ENCODE results near the gene DKC1. TPM values are rescaled to one million over a fixed set of nuclear protein-coding genes. Genes with fewer than 3 reads are reported as not detected.

DKC1 gene
- total and polyA plus RNA-seq, 2 of the 13 experiments (the other 11 are each of a cell fraction or from before 2014, with no cell fraction given), result 61.6 to 102 TPM

DNA sequence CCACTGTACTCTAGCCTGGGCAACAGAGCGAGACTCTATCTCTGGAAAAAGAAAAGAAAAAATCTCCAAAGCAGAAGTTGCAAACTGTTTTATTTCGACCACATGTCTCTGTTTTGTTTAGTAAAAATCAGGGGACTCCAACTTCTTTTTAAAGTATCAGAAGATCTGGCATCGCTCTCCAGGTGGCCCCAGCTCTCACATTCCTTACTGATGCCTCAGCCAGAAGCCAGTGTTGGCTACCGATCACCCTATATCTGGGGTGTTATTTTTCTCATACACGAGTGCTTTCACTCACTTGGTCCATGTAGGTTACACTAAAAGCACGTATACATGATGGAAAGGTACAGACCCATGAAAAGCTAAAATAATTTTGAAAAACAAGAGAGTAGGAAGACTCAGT lies 34.3 kb downstream of the DKC1 start:
- TF ChIP-seq, protein P1, sequence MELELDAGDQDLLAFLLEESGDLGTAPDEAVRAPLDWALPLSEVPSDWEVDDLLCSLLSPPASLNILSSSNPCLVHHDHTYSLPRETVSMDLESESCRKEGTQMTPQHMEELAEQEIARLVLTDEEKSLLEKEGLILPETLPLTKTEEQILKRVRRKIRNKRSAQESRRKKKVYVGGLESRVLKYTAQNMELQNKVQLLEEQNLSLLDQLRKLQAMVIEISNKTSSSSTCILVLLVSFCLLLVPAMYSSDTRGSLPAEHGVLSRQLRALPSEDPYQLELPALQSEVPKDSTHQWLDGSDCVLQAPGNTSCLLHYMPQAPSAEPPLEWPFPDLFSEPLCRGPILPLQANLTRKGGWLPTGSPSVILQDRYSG (CRISPR knock-in tag; IDR thresholded peaks at IDR 0.05), result no peak
- TF ChIP-seq ZNF558 (CRISPR knock-in tag; IDR thresholded peaks at IDR 0.05; ENCODE audit: borderline replicate concordance) (no peak), MED13 (CRISPR knock-in tag; IDR thresholded peaks at IDR 0.05) (no peak), NBN (conservative IDR thresholded peaks at IDR 0.05) (no peak), FOSL1 (CRISPR knock-in tag; IDR thresholded peaks at IDR 0.05; ENCODE audit: borderline replicate concordance) (no peak), DMTF1 (CRISPR knock-in tag; IDR thresholded peaks at IDR 0.05) (no peak), GABPA (IDR thresholded peaks at IDR 0.05; ENCODE audit: low read depth, low read length) (no peak), GABPA (CRISPR knock-in tag; IDR thresholded peaks at IDR 0.05; ENCODE audit: low read depth) (no peak), E2F5 (CRISPR knock-in tag; conservative IDR thresholded peaks at IDR 0.05) (no peak), ZMYM3 (CRISPR knock-in tag; IDR thresholded peaks at IDR 0.05) (no peak), ZNF10 (CRISPR knock-in tag; IDR thresholded peaks at IDR 0.05; ENCODE audit: borderline replicate concordance, low read depth) (no peak), FOXP4 (CRISPR knock-in tag; IDR thresholded peaks at IDR 0.05) (no peak), NR2F2 (IDR thresholded peaks at IDR 0.05; ENCODE audit: borderline replicate concordance, low read depth) (no peak), RFXANK (CRISPR knock-in tag; IDR thresholded peaks at IDR 0.05) (no peak), ZNF644 (CRISPR knock-in tag; IDR thresholded peaks at IDR 0.05; ENCODE audit: low read depth) (no peak)
- H3K79me2 ChIP-seq (ENCODE audit: insufficient read depth, low read length), result no peaks in the 10 kb centered on the region
- H2AFZ ChIP-seq (ENCODE audit: low read length), result no peak overlapping the region
- H4K20me1 ChIP-seq (ENCODE audit: insufficient read depth, low read length), result no peaks in the 10 kb centered on the region; the same call in 1 of the 2 replicates
- ChIA-PET CTCF (ENCODE audit: low intra/inter-chr PET ratio, low total read pairs) (no interaction called here), POLR2A (no interaction called here)
- H3K4me2 ChIP-seq (ENCODE audit: low read depth, low read length), result no peak overlapping the region
- no peak overlapping the region for H3K27ac ChIP-seq (ENCODE audit: extremely low read length, insufficient read depth, low read length)
- H3K4me3 ChIP-seq (replicated peaks in 1 of 3; ENCODE audit: insufficient read depth in 1 of 3, low read depth in 2 of 3, low read length in 3 of 3), result no peak overlapping the region
- FAIRE-seq (no peak), DNase-seq (ENCODE audit: low spot score) (no peak), ATAC-seq (no peak)
- in situ Hi-C loops (cut with HindIII; ENCODE audit: extremely low pct_ligation_motif_present, low pct_unique_long_range_greater_than_20kb), result no loop called here
- 88% methylated on average over 6 of the region's 6 CpGs for WGBS (ENCODE audit: low lambda C conversion rate)
- H3K36me3 ChIP-seq (replicated peaks in 1 of 2; ENCODE audit: control insufficient read depth in 1 of 2, insufficient read depth in 2 of 2, low read length in 2 of 2), result no peaks in the 10 kb centered on the region
- no peak overlapping the region for H3K9ac ChIP-seq (ENCODE audit: insufficient read depth, low read depth, low read length)
- H3K4me1 ChIP-seq (ENCODE audit: insufficient read depth, low read length), result peaks cover 72% of the 10 kb centered on the region
- H3K9me3 ChIP-seq (ENCODE audit: low read length), result no peaks in the 10 kb centered on the region
- intact Hi-C loops (cut with micrococcal nuclease; ENCODE audit: unreplicated experiment), result no loop called here
- no TSS peak for BruUV-seq (replicated peaks)
- H3K27me3 ChIP-seq (ENCODE audit: control insufficient read depth in 1 of 2, insufficient read depth in 2 of 2, low read length in 2 of 2), result no peaks in the 10 kb centered on the region

Measured in HepG2 (cell line).